Natural killer cell (primary cell): ENCODE measurements around the gene SETMAR. TPM values are rescaled to one million over a fixed set of nuclear protein-coding genes. Genes with fewer than 3 reads are reported as not detected.

Experiments used
- ATAC-seq, 3 donors: fragments of 150-1000 bp in 2 of 3; fragments of 200-7000 bp in 1 of 3; cut with Tn5 transposase; 1 replicate in 1 of 3; 2 replicates in 2 of 3; pipeline ENCODE4 v1.10.0; 2021; ENCODE audit warnings: mild to moderate bottlenecking in 2 of 3, moderate library complexity in 2 of 3
- DNase-seq, 2 donors: peaks; one replicate each; pipeline versions ENCODE4 v3.0.0 to v3.0.0-alpha.2; 2013 to 2021; ENCODE audit warnings: mixed read lengths in 1 of 2
- H3K27ac ChIP-seq: one replicate; pipeline ENCODE4 v1.5.1; 2013; ENCODE audit warnings: mild to moderate bottlenecking, low read length
- H3K27me3 ChIP-seq: one replicate; pipeline ENCODE4 v1.6.1; 2013; ENCODE audit warnings: low read length; ENCODE audit not compliant: control insufficient read depth, insufficient read depth
- H3K36me3 ChIP-seq: one replicate; pipeline ENCODE4 v1.6.1; 2013; ENCODE audit warnings: low read length; ENCODE audit not compliant: control insufficient read depth, insufficient read depth
- H3K4me1 ChIP-seq: one replicate; pipeline ENCODE4 v1.6.1; 2013; ENCODE audit warnings: low read length; ENCODE audit not compliant: control insufficient read depth, insufficient read depth
- H3K4me3 ChIP-seq: one replicate; pipeline ENCODE4 v1.5.1; 2013; ENCODE audit warnings: low read length
- H3K9me3 ChIP-seq: one replicate; pipeline ENCODE4 v1.6.1; 2013; ENCODE audit warnings: low read length; ENCODE audit not compliant: control insufficient read depth, insufficient read depth
- H3K27ac Mint-ChIP-seq, 2 donors: one replicate each; pipeline ENCODE4 v1.8.0; 2022; ENCODE audit warnings: mild to moderate bottlenecking in 2 of 2, mixed read lengths in 2 of 2, moderate library complexity in 1 of 2
- H3K27me3 Mint-ChIP-seq, 2 donors: one replicate each; pipeline ENCODE4 v1.8.0; 2022; ENCODE audit warnings: low read depth in 2 of 2, mixed read lengths in 2 of 2
- H3K36me3 Mint-ChIP-seq: one replicate; pipeline ENCODE4 v1.8.0; 2022; ENCODE audit warnings: mixed read lengths
- H3K4me1 Mint-ChIP-seq, 2 donors: one replicate each; pipeline ENCODE4 v1.8.0; 2022; ENCODE audit warnings: mixed read lengths in 2 of 2
- H3K4me3 Mint-ChIP-seq: one replicate; pipeline ENCODE4 v1.8.0; 2022; ENCODE audit warnings: mild to moderate bottlenecking, moderate library complexity, mixed read lengths
- H3K9me3 Mint-ChIP-seq, 2 donors: one replicate each; pipeline ENCODE4 v1.8.0; 2022; ENCODE audit warnings: mixed read lengths in 2 of 2
- WGBS: methylation state at CpG from one replicate; pipeline ENCODE4 v1.1.7; 2013; ENCODE audit warnings: missing lambda C conversion rate; ENCODE audit not compliant: insufficient coverage; 5-methylcytosine and 5-hydroxymethylcytosine counted together
- intact Hi-C: fragments of 100-400 bp; cut with micrococcal nuclease; formaldehyde crosslinking; loops from one replicate; pipeline ENCODE4 v1.14.2; 2022
- total RNA-seq, 4 donors: library from RNA; stranded (reverse); fragments of 120-200 nt in 1 of 4; gene quantifications; one replicate each; pipeline versions ENCODE4 v1.2.3 to v1.2.4, GENCODE V29; 2013 to 2022
- TF ChIP-seq, protein P1 (sequence below): fragments of 200-600 bp; IDR thresholded peaks from one replicate; pipeline ENCODE4 v1.8.0; 2022; ENCODE audit warnings: antibody characterized with exemption

Gene SETMAR
- total RNA-seq, 3 donors from 2014 or later (not counting 1 experiment from before 2014, with no cell fraction given): 4.8 to 9.3 (median 6.4) TPM

DNA sequence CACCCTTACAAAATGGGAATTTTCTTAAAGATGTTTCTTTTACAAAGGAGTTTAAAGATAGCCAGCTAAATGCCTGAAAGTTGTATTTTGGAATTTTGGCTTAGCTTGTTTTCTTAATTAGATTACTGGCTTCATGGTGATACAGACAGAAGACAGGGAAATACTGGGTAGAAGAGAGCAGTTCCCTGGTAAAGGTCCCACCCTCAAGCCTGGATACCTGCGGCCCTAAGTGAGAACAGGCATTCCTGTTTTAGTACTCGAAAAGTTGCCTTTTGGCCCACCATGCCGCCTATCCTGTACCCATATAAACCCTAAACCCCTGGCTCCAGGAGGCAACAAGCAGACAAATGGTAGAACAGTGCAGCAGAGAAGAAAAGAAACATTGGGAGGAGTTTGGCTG lies 29.4 kb downstream of the SETMAR start:
- Histone ChIP-seq H3K4me3 (no peak overlapping the region), H3K9me3 (peaks cover 19% of the 10 kb centered on the region), H3K4me1 (no peaks in the 10 kb centered on the region), H3K27me3 (no peaks in the 10 kb centered on the region), H3K27ac (no peak overlapping the region), H3K36me3 (no peaks in the 10 kb centered on the region)
- intact Hi-C loops: no loop called here
- Mint-ChIP-seq H3K4me3 (no peak overlapping the region), H3K9me3 (peaks cover 0 to 8% of the 10 kb centered on the region in 2 donors), H3K36me3 (peaks cover 10% of the 10 kb centered on the region), H3K27ac (no peak overlapping the region), H3K27me3 (no peaks in the 10 kb centered on the region), H3K4me1 (peaks cover 0 to 7% of the 10 kb centered on the region in 2 donors)
- ATAC-seq (no peak), DNase-seq (no peak)
- WGBS: 95% methylated on average over 3 of the region's 3 CpGs
- TF ChIP-seq, protein P1, sequence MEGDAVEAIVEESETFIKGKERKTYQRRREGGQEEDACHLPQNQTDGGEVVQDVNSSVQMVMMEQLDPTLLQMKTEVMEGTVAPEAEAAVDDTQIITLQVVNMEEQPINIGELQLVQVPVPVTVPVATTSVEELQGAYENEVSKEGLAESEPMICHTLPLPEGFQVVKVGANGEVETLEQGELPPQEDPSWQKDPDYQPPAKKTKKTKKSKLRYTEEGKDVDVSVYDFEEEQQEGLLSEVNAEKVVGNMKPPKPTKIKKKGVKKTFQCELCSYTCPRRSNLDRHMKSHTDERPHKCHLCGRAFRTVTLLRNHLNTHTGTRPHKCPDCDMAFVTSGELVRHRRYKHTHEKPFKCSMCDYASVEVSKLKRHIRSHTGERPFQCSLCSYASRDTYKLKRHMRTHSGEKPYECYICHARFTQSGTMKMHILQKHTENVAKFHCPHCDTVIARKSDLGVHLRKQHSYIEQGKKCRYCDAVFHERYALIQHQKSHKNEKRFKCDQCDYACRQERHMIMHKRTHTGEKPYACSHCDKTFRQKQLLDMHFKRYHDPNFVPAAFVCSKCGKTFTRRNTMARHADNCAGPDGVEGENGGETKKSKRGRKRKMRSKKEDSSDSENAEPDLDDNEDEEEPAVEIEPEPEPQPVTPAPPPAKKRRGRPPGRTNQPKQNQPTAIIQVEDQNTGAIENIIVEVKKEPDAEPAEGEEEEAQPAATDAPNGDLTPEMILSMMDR: no peak

DNA sequence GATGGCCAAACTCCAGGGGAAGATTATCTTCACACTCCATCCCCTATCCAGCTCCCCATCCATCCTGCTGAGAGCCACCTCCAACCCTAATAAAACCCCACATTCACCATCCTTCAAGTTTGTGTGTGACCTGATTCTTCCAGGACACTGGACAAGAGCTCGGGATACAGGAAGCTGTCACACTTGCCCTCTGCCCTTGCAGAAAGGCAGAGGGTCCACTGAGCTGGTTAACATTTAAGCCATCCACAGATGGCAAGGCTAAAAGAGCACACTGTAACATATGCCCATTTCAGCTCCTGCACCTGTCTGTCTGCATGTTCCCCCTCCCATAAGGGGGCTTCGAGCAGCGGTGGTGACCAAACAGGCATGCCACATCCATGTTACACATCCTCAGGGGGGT lies 29.8 kb downstream of the SETMAR start:
- H3K27me3 Mint-ChIP-seq: peaks cover 0 to 2% of the 10 kb centered on the region in 2 donors
- intact Hi-C loops: no loop called here

DNA sequence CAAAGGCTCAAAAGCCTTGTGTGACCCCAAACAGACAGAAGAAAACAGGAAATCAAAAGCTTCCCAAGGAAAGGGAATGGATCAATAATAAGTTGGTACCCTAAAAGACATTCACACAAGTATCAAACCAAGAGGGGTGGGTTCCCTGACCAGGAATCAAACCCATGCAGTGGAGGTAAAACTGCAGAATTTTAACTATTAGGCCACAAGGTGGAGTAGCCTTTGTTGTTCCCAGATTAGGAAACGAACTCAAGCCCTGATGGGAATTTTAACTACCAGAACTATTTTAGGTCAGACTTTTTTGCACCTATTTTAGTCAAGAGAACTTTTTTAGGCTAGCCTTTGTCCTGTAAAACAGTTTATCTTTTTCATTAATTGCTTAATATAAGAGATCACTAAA lies 31.4 kb downstream of the SETMAR start:
- DNase-seq: no peak
- Mint-ChIP-seq H3K4me1 (peaks cover 0 to 7% of the 10 kb centered on the region in 2 donors), H3K4me3 (no peak overlapping the region), H3K9me3 (peaks cover 0 to 7% of the 10 kb centered on the region in 2 donors), H3K27ac (no peak overlapping the region), H3K27me3 (peaks cover 0 to 2% of the 10 kb centered on the region in 2 donors), H3K36me3 (peaks cover 6% of the 10 kb centered on the region)
- no peaks in the 10 kb centered on the region for H3K4me1 ChIP-seq
- TF ChIP-seq, protein P1: no peak
- H3K27me3 ChIP-seq: no peaks in the 10 kb centered on the region
- peaks cover 5% of the 10 kb centered on the region for H3K9me3 ChIP-seq
- no peak for ATAC-seq
- H3K4me3 ChIP-seq: no peak overlapping the region
- no peaks in the 10 kb centered on the region for H3K36me3 ChIP-seq
- 64% methylated on average over 1 of the region's 1 CpG for WGBS
- H3K27ac ChIP-seq: no peak overlapping the region
- intact Hi-C loops: no loop called here

More for the DNA sequence above, 29.8 kb downstream of the SETMAR start:
- no peak overlapping the region for H3K4me3 ChIP-seq
- ATAC-seq: no peak
- Mint-ChIP-seq H3K4me1 (peaks cover 0 to 7% of the 10 kb centered on the region in 2 donors), H3K9me3 (peaks cover 0 to 8% of the 10 kb centered on the region in 2 donors), H3K4me3 (no peak overlapping the region), H3K36me3 (peaks cover 10% of the 10 kb centered on the region), H3K27ac (no peak overlapping the region)
- H3K4me1 ChIP-seq: no peaks in the 10 kb centered on the region
- no peaks in the 10 kb centered on the region for H3K36me3 ChIP-seq
- H3K27ac ChIP-seq: no peak overlapping the region
- H3K27me3 ChIP-seq: no peaks in the 10 kb centered on the region
- peaks cover 19% of the 10 kb centered on the region for H3K9me3 ChIP-seq
- TF ChIP-seq, protein P1: no peak
- 98% methylated on average over 3 of the region's 3 CpGs for WGBS
- no peak for DNase-seq
